ENCODE measurements around the gene DPPA3.

Gene DPPA3

DNA sequence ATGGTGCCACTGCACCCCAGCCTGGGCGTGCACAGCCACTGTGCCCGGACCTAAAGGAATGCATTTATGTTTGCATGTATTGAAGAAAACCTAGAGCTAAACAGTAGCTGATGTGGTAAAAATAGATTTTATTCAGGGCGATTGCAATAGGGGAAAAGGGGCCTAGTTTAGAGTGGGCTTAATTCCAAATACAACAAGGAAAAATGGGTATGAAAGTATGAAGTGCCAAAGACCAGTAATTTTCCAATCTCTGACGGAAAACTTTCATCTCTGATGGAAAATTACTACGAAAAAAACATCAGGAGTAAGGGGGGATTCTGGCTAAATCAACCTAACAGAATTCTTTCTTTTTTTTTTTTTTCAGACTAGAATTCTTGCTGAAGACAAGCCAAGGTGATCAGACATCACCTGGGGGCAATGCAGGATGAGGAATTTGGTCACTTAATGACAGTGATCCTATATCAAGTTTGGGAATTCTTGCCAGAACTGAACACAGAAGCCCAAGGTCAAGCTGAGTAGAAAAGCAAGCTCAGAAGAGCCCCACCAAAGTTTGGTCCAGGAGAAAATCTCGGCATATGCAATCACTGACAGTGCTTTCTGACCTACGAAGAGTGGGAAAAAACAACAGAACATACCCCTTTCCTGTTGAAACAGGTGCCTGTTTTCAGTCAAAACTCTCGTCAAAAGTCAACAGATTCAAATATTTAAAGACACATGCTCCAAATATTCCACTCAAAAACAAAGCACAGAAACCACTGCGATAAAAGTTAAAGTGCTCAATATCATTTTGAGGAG is 31.8 kb upstream of the DPPA3 start:
- CTCF ChIA-PET, result interaction anchor here (0.5 to 0.6 kb wide), 2 partner anchors 122 to 616 kb away, joined by 4 to 7 read pairs; no protein-coding TSS in a partner anchor
- no peak for DNase-seq (ENCODE audit: low spot score)
- TF ChIP-seq, protein P1, sequence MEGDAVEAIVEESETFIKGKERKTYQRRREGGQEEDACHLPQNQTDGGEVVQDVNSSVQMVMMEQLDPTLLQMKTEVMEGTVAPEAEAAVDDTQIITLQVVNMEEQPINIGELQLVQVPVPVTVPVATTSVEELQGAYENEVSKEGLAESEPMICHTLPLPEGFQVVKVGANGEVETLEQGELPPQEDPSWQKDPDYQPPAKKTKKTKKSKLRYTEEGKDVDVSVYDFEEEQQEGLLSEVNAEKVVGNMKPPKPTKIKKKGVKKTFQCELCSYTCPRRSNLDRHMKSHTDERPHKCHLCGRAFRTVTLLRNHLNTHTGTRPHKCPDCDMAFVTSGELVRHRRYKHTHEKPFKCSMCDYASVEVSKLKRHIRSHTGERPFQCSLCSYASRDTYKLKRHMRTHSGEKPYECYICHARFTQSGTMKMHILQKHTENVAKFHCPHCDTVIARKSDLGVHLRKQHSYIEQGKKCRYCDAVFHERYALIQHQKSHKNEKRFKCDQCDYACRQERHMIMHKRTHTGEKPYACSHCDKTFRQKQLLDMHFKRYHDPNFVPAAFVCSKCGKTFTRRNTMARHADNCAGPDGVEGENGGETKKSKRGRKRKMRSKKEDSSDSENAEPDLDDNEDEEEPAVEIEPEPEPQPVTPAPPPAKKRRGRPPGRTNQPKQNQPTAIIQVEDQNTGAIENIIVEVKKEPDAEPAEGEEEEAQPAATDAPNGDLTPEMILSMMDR (conservative IDR thresholded peaks at IDR 0.05; ENCODE audit: low read depth), result no peak
- no peak overlapping the region for H3K27ac ChIP-seq
- POLR2A ChIA-PET (ENCODE audit: low non-redundant PET), result no interaction called here

DNA sequence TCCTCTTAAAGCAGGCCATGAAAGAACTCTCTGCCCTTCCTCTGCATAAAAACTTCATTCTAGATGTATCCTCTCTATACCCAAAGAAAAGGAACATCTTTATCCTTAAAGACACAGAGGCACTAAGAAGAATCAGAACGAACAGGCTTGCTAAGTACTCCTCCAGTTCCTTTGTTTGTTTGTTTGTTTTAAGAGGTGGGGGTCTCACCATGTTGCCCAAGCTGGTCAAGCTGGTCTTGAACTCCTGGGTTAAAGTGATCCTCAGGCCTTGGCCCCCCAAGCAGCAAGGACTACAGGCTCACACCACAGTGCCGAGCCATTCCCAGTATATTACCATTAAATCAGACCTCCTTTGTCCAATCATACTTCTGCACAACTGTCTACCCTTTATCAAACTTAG is 29.7 kb upstream of the DPPA3 start:
- no peak overlapping the region for H3K27ac ChIP-seq
- ChIA-PET CTCF (no interaction called here), POLR2A (ENCODE audit: low non-redundant PET) (no interaction called here)
- DNase-seq (ENCODE audit: low spot score), result no peak
- TF ChIP-seq, protein P1 (conservative IDR thresholded peaks at IDR 0.05; ENCODE audit: low read depth), result no peak

DNA sequence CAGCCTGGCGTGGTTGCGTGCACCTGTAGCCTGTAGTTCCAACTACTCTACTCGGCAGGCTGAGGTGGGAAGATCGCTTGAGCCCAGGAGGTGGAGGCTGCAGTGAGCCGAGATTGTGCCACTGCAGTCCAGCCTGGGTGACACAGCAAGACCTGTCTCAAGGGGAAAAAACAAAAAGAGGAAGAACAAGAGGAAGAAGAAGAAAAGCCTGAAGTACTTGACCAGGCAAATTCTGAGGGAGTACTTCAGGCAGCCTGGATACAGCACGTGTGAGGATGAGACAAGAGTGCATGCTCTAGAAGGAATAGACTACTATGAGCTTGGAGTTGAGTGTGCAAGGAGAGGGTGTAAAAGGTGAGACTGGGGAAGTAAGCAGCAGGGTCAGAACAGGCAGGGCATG is 17.4 kb upstream of the DPPA3 start:
- POLR2A ChIA-PET (ENCODE audit: low non-redundant PET), result no interaction called here
- CTCF ChIA-PET, result no interaction called here
- TF ChIP-seq, protein P1 (conservative IDR thresholded peaks at IDR 0.05; ENCODE audit: low read depth), result no peak
- H3K27ac ChIP-seq, result no peak overlapping the region
- DNase-seq (ENCODE audit: low spot score), result no peak

DNA sequence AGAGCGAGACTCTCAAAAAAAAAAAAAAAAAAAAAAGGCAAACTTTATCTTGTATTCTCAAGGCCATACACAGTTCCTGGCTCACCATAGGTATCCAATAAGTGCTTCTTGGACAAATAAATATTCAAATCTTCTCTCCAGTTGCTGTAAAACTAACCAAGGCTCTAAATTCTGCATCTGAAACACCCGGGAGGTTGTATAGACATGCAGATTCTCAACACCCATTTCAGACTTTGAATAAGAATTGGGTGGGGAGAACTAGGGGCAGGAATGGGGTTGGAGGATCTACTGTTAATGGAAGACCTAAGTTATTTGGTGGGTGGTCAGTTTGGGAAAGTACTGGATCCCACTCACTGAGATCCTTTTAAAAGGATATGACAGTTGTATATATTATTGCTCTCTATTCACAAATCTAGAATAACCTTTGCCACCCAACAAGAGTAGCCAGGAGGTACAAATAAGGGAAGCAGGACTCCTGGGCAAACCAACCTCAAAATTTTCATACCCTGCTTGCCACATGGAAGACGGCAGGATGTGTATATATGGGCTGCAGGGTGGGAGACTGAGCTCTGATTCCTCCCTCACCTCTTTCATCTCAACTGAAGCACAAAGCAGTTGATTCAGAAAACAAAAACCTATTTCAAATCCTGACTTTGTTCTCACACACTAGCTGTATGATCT is 16.5 kb upstream of the DPPA3 start:
- POLR2A ChIA-PET (ENCODE audit: low non-redundant PET), result no interaction called here
- TF ChIP-seq, protein P1 (conservative IDR thresholded peaks at IDR 0.05; ENCODE audit: low read depth), result no peak
- no peak for DNase-seq (ENCODE audit: low spot score)
- no peak overlapping the region for H3K27ac ChIP-seq
- CTCF ChIA-PET, result no interaction called here

DNA sequence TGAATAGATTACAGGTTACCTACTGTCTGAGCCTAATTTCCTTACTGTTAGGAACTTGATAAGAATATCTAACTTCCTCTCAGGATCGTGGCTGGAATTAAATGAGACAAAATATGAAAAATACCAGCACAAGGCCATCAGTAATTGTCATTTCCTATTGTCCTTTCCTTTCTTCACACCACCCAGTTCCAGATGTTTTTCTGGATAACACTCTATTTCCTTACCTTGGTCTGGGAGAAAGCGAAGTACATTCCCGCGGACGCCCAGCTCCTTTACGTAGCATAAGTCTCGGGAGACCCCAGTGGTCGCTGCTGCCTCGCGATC is 16.0 kb upstream of the DPPA3 start:
- POLR2A ChIA-PET (ENCODE audit: low non-redundant PET), result no interaction called here
- TF ChIP-seq, protein P1 (conservative IDR thresholded peaks at IDR 0.05; ENCODE audit: low read depth), result no peak
- no peak overlapping the region for H3K27ac ChIP-seq
- no peak for DNase-seq (ENCODE audit: low spot score)
- CTCF ChIA-PET, result no interaction called here

DNA sequence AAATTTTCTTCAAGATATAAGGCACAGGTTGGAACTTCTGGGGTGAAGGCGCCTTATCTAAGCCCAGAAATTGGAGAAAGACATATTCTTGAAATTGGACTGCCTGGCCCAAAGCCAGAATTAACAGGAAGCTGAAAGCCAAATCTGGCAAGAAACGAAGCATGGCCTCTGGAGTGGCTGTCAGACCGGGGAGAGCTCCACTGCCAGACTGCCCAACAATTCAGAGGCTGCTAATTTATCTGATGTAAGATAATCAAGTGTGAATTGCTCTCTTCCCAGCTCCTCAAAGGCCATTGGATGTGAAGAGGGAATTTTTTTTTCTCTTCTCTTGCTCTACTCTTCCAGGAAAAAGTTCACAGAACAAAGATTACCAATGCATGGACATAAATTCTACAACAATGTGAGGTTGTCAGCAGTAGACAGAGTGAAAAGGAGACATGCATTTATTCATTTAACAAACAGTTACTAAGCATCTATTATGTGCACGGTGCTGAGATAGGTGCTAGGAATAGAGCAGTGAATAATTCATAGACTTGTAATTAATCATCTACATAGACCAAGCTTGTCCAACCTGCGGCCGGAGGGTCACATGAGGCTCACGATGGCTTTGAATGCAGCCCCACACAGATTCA is 15.6 kb upstream of the DPPA3 start, which contains the start of gene GDF3:
GDF3 (minus strand) TSS at position 210 of the 632 bp plus-strand sequence; CDS start at position 163, 47 bp downstream.
- no peak within 1 kb of the TSS for H3K27ac ChIP-seq
- POLR2A ChIA-PET (ENCODE audit: low non-redundant PET), result no interaction called here
- CTCF ChIA-PET, result no interaction called here
- DNase-seq (ENCODE audit: low spot score), result no peak
- TF ChIP-seq, protein P1 (conservative IDR thresholded peaks at IDR 0.05; ENCODE audit: low read depth), result no peak
